GM18526 (cell line): Measurements from ENCODE around the gene TEX51.

ENCODE experiments used
- POLR2A ChIP-seq: IDR thresholded peaks from 3 replicates; pipeline ENCODE4 v1.6.1; 2011; ENCODE audit not compliant: insufficient read length; ENCODE audit errors: extremely low read depth

The TEX51 gene

GRCh38 chr2:126940331-126940730 is 41.6 kb downstream of the TEX51 start:
- no peak for TF ChIP-seq POLR2A

DNA sequence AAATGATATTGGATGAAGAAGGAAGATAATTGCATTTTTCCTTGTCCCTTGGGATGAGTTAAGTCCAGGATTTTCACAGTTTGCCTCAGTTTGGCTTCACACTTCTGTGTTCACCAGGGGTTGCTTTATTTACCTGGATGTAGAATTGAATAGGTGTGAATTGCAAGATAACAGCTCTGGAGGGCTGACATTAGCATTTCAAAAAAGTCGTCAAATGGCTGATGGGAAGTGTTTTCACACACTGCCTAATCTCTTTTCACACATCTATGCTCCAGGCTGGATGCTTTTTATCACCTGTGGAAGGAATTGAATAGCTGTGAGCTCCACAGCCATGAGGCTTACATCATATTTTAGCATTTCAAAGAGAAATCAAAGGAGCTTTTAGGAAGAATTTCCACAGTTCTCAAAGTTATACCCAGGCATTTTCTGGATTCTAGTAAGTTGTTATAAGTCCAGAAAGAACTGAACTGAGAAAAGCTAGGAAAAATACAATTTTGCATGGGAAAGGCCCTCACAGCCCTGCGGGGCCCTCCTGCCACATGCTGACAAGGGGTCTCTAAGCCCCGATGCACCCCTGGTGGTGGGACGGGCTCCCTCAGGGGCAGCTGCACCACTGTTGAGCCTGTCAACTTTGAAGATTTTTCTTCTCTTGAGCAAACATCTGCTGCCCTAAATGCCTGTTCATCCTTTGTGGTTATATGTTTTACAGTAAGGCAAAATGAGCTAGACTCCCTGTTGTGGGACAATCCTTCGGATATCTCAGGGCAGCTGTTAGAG is 43.9 kb downstream of the TEX51 start:
- no peak for TF ChIP-seq POLR2A

DNA sequence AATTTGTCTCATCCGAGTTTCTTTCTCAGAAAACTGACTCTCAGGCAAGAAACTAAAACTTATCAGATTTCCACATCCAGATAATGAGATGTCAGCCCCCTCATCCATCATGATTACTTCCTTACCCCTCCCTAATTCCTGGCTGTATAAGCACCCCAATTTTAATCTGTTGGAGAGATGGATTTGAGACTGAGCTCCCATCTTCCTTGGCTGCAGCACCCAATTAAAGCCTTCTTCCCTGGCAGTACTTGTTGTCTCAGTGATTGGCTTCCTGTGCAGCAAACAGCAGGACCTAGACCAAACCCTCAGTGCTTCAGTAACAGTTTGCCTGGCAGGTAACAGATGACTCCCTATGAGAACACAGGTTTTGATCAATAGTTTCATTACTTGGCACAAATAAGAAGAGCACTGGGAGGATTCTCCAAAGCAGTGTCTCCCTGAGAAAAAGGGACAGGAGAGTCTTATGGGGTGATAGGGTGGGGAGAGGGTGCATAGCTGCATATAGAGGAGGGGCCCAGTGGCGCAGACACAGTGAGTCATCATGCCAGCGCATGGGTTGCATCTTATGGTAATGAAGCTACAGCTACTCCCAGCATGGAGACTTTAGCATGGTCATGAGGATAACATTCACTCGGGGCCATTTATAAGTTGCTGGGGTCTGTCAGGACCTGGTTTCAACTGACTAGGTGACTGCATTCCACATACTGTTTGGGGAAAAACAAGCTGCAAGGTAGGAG is 45.1 kb downstream of the TEX51 start:
- no peak for TF ChIP-seq POLR2A

DNA sequence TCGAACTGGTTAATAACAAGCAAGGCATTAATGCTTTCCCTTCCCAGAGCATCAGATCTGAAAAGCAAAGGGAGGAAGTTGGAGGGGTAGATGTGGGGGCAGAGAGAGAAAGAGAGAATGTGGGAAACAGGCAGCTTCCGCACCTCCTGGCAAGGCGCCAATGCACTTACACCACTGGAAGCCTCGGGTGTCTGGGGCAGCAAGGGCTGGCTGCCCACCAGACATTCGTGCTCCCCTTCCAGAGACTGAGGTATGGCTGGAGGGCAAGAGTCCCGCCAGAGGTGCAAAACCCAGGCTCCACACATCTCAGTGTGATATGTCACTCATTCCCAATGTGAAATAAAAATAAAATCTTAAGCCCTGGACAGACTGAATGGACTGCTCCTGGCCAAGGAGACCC is 46.4 kb downstream of the TEX51 start:
- no peak for TF ChIP-seq POLR2A

- no peak for TF ChIP-seq POLR2A
Observed at GRCh38 chr2:126946318-126947102, 47.8 kb downstream of the TEX51 start.

GRCh38 chr2:126947103-126947429 is 48.4 kb downstream of the TEX51 start:
- TF ChIP-seq POLR2A, result no peak

GRCh38 chr2:126949775-126950174 is 51.1 kb downstream of the TEX51 start:
- TF ChIP-seq POLR2A, result no peak

- no peak for TF ChIP-seq POLR2A
Observed at GRCh38 chr2:126950504-126950903, 51.8 kb downstream of the TEX51 start.
